GM20000 (cell line): ENCODE measurements around the gene DYNC1LI2.

ENCODE experiments used
- DNase-seq: peaks from one replicate; pipeline ENCODE4 v3.0.0; 2012; ENCODE audit warnings: low spot score
- CTCF ChIP-seq: IDR thresholded peaks from 2 replicates; pipeline ENCODE4 v1.5.1; 2012; ENCODE audit warnings: mild to moderate bottlenecking, control low read depth; ENCODE audit errors: extremely low read depth, missing control alignments

The DYNC1LI2 gene

GRCh38 chr16:66717112-66717675, 34.2 kb downstream of the DYNC1LI2 start:
- peak; percentile 18 for DNase-seq
- no peak for TF ChIP-seq CTCF

GRCh38 chr16:66714654-66715307, 36.6 kb downstream of the DYNC1LI2 start:
- DNase-seq, result no peak
- no peak for TF ChIP-seq CTCF

- no peak for DNase-seq
- TF ChIP-seq CTCF, result no peak
These were observed 37.3 kb downstream of the DYNC1LI2 start for GRCh38 chr16:66714062-66714461.

GRCh38 chr16:66713076-66713475, 38.3 kb downstream of the DYNC1LI2 start:
- no peak for TF ChIP-seq CTCF
- DNase-seq, result no peak

GRCh38 chr16:66712512-66712911, 38.9 kb downstream of the DYNC1LI2 start:
- TF ChIP-seq CTCF, result no peak
- no peak for DNase-seq

- TF ChIP-seq CTCF, result no peak
- DNase-seq, result no peak
These were observed 39.8 kb downstream of the DYNC1LI2 start for GRCh38 chr16:66711581-66711980.

- no peak for DNase-seq
- no peak for TF ChIP-seq CTCF
These were observed 44.9 kb downstream of the DYNC1LI2 start for GRCh38 chr16:66706506-66706880.
